Right kidney (tissue), 1 donor: Measurements from ENCODE around the gene SRF.
A peak's percentile ranks its signal among the peaks of the same experiment; 100 is the strongest.

Experiments used
- DNase-seq: peaks from one replicate; pipeline ENCODE4 v3.0.0-alpha.2; 2016

The SRF gene

DNA sequence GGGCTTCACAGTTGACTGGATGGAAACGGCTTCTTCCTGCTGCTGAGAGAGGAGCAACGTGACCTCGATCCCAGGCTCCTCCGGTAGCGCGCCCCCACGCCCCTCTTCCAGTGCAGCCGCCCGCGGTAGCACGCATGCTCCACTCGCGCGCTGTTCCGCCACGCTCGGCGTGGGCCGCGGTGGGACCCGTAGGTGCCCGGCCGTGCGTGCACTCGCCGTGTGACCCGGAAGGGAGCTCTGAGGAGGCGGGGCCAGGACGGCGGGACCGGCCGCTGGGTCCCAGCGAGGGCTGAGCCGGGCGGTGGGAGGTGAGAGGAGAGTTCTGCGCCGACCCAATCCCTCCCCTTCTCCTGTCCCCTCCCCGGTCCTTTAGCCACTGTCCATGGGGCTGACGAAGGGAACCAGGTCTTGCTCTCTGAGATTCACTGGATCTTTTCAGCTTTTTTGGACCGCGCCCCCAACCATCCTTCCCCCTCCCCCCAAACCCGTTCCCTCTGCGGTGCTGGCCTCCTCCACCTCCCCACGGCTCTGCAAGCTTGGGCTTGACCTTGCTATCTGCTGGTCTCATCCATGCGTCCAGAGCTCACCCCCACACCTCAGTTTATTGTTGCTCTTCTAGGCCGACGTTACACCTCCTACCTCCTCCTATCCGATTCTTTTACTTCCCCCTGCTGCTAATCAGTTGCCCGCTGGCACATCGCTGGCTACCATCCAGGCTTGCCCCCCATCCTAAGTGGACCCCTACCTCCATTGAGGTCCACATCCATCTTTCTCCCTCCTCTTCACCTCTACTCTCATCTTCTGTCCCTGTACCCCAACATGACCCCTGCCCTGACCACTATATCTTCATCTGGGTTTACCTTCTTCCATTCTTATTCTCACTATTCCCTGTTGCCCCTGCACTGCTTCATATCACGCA is 11.1 kb downstream of the SRF start, which contains the start of gene CUL9:
TSS of gene CUL9 (plus strand) at position 255 of the 919 bp plus-strand sequence. CDS start 2,115 bp downstream, outside the sequence.
- DNase-seq: peak; percentile 75

DNA sequence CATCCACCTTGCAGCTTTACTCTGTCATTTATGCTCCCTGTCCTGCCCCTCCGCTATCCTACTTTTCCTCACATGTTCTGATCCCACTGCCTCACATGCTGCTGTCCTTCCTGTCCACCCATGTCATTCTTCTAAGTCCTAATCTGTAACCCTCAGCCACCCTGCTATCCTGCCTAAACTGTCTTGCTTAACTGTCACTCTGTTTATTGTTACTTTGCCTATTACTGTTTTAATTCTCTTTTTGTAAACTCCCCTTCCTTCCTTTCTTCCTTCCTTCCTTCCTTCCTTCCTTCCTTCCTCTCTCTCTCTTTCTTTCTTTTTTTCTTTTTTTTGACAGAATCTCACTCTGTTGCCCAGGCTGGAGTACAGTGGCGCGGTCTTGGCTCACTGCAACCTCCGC is 12.4 kb downstream of the SRF start:
- DNase-seq: no peak

DNA sequence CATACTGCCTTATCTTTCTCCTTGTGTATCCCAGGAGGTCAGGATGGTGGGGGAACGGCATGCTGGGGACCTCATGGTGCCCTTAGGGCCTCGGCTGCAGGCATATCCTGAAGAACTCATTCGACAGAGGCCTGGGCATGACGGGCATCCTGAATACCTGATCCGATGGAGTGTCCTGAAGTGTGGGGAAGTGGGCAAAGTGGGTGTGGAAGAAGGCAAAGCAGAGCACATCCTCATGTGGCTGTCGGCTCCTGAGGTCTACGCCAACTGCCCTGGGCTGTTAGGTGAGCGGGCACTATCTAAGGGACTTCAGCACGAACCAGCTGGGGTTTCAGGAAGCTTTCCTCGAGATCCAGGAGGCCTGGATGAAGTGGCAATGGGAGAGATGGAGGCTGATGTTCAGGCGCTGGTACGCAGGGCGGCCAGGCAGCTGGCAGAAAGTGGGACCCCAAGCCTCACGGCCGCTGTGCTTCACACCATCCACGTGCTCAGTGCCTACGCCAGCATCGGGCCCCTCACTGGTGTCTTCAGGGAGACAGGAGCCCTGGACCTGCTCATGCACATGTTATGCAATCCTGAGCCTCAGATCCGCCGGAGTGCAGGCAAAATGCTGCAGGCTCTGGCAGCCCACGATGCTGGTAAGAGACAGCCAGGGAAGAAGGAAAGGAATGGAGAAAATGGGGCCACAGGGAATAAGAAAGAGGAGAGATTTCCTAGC is 13.4 kb downstream of the SRF start:
- DNase-seq: no peak

DNA sequence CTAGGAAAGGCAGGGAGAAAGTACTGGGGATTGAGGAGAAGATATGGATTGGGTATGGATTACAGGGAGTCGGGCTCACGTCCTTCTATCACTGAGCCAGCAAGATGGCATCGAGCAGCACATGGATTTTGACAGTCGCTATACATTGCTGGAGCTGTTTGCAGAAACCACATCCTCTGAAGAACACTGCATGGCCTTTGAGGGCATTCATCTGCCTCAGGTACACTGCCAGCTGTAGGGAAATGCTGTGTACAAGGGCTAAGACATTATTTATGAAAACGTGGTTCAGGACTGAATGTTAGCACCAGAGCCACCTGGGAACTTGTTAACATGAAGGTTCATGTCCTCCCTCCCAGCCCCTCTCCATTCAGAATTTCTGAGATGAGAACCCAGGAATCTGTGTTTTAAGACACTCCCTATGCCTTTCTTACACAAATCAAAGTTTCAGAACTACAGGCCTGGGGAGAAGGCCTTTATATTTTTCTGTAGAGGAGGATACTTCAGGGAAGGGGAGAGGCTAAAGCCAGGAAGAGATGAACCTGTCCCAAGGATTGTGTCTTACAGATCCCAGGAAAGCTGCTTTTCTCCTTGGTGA is 14.4 kb downstream of the SRF start:
- DNase-seq: no peak

DNA sequence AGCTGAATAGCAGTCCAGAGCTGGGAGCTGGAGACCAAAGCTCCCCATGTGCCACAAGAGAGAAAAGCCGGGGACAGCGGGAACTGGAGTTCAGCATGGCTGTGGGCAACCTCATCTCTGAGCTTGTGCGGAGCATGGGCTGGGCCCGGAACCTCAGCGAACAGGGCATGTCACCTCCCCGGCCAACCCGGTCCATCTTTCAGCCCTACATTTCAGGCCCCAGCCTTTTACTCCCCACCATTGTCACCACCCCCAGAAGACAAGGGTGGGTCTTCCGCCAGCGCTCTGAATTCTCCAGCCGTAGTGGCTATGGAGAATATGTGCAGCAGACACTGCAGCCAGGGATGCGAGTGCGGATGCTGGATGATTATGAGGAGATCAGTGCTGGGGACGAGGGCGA is 14.9 kb downstream of the SRF start:
- no peak for DNase-seq

DNA sequence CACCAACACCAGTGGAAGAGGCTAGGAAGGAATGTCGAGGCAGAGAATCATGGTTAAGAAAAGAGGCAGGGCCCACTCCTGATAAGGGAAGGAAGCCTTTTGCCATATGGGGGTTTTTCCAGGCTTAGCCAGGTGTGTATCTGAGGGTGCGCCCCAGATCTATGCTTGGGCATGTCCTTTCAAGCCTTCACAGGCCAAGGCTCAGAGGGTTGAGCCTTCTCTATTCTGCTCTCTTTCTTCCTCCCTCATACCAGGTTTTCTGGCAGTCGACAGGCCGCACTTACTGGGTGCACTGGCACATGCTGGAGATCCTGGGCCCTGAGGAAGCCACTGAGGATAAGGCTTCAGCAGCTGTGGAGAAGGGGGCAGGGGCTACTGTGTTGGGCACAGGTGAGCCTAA is 15.6 kb downstream of the SRF start:
- DNase-seq: no peak

DNA sequence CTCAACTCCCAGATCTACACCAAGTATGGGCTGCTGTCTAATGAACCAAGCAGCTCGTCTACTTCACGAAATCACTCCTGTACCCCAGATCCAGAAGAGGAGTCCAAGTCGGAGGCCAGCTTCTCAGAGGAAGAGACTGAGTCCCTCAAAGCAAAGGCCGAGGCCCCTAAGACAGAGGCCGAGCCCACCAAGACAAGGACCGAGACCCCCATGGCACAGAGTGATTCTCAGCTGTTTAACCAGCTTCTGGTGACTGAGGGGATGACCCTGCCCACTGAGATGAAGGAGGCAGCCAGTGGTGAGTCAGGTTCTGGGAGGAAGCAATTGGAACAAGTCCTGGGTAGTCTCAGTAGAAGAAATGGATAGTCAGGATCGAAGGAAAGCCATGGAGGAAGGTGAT is 16.8 kb downstream of the SRF start:
- DNase-seq: no peak

DNA sequence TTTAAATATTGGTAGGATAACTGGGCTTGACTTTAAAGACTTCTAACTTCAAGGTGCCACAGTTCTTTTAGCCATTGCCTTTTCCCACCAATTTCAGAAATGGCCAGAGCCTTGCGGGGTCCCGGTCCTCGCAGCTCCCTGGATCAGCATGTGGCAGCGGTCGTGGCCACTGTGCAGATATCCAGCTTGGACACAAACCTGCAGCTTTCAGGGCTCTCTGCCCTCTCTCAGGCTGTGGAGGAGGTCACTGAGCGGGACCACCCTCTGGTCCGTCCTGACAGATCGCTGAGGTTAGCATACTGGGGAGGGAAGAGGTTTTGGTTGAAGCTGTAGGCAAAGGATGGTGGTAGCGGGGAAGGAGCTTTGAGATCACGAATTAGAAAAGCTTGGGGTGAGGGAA is 17.4 kb downstream of the SRF start:
- DNase-seq: no peak

DNA sequence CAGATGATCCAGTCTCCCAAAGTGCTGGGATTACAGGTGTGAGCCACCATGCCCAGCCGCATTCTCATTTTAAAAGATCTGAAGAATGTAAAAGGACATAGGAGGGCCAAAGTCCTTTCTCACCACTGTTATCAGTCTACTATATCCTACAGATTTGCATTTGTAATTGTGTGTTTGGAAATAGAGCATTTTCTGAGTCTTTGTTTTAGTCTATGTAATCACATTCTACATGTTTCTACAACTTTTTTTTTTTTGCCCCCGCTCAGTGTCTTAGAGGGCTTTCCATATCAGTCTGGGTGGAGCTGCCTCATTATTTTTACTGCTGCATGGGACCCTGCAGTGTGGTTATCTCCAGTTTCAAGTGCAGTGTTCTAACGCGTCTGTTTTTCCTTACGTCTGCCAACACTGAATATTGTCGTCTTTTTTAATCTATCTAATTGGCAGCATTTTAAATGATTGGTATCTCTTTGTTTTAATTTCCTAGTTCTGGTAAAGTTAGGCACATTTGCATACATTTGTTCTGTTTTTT is 18.8 kb downstream of the SRF start:
- DNase-seq: no peak

DNA sequence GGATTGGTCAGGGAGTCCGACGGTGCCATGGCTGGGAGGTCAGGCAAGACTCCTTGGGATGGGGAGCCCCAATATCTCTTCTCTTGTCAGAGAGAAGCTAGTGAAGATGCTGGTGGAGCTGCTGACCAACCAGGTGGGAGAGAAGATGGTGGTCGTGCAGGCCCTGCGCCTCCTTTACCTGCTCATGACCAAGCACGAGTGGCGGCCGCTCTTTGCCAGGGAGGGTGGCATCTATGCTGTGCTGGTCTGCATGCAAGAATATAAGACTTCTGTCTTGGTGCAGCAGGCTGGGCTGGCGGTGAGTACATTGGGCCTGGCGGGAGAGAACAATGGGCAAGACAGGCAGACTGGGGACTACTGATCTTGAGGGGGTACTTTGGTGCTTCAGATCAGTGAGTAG is 21.8 kb downstream of the SRF start:
- DNase-seq: no peak

DNA sequence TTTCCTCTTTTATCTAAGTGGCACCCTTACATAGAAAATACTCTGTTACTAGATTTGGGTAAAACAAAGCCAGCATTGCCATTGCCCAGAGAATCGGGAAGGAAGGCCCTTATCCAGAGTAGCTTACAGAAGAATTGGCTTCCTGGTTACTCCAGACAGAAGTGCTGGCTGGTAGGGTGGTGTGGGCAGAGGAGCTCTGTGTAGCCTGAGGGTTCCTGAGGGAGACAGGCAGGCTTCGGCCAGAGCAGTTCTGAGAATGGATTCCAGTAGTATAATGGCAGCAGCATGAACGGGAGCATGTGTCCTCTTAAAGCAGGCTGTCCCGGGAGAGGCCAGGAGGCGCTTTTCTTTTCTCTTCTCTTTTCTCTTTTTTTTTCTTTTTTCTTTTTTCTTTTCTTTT is 22.9 kb downstream of the SRF start:
- DNase-seq: no peak

DNA sequence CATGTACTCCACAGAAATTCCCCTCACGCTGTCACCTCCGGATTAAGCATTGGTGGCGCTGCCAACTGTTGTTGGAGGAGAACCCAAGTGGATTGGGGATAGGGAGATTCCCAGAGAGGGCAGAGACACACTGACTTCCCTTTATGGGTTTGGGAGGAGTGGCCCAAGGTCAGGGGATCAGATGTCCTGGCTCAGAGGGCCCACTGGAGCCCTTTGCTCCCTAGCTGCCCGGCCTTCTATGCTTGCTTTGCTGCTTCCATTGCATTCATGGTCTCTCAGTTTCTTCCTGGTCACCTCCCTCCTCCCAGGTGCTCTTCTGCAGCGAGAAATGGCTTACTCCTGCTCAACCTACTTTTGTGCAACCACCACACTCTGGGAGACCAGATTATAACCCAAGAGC is 25.3 kb downstream of the SRF start:
- no peak for DNase-seq

DNA sequence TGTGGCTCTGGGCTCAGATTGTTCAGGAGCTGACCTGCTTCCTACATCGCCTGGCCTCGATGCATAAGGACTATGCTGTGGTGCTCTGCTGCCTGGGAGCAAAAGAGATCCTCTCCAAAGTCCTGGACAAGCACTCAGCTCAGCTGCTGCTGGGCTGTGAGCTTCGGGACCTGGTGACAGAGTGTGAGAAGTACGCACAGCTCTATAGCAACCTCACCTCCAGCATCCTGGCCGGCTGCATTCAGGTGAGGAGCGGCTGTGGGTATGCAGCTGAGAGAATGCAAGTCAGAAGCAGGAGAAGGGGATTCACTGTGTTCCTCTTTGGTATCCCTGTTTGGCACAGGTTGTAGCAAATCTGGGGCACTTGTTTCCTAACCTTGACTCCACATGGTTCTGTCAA is 28.8 kb downstream of the SRF start:
- no peak for DNase-seq

DNA sequence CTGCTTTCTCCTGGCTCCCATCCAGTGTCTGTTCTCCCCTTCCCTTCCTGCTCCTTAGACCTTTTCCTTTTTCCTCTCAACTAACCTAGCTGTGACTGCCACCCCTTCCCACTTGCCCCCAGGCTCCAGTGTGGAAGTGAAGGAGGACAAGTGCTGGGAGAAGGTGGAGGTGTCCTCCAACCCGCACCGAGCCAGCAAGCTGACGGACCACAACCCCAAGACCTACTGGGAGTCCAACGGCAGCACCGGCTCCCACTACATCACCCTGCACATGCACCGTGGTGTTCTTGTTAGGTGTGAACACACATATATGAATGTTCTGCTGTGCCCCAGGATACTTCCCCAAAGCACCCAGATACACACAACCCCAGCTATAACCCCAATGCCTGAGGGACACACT is 29.5 kb downstream of the SRF start:
- DNase-seq: no peak

DNA sequence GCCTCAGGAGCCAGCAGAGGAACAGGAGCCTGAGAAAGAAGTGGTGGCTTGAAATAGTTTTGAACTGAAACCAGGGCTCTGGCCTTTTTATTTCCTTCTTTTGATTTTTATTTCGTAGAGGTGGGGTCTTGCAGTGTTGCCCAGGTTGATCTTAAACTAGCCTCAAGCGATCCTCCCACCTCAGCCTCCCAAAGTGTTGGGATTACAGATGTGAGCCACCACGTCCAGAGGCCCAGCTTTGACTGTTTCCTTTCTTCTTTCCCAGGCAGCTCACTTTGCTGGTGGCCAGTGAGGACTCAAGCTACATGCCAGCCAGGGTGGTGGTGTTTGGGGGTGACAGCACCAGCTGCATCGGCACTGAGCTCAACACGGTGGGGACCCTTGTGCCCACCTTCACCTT is 31.4 kb downstream of the SRF start:
- no peak for DNase-seq

DNA sequence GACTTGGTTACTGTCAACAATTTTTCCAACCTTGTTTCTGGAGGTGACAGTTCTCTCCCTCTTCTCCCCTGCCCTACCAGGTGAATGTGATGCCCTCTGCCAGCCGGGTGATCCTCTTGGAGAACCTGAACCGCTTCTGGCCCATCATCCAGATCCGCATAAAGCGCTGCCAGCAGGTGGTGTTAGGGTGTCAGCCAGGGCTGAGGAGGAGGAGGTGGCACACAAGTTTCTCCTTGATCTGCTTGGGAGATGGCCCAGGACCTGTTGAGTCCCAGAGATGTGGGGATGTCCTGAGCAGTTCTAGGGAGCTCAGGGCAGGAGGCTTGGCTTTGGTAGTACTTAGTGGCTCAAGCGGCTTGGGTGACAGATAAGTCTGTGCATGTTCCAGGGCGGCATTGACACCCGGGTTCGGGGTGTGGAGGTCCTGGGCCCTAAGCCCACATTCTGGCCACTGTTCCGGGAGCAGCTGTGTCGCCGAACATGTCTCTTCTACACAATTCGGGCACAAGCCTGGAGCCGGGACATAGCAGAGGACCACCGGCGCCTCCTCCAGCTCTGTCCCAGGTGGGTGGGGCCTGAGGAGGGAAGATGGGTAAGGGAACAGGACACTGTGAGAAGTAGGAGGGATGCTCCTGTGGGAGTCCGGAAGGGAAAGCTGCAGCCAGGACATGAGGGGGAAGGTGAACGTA is 32.1 kb downstream of the SRF start:
- DNase-seq: no peak

DNA sequence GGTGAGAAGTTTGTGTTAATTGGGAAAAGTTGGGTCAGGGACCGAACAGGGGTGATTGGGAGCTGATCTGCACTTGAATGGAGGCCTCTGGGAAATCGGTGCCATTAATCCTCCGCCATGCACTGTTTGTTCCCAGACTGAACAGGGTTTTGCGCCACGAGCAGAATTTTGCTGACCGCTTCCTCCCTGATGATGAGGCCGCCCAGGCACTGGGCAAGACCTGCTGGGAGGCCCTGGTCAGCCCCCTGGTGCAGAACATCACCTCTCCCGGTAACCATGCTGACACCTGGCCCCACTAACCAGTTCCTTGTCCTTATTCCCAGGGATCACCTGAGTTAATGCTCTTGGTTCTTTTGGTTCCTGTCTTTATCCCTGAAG is 32.6 kb downstream of the SRF start:
- no peak for DNase-seq

DNA sequence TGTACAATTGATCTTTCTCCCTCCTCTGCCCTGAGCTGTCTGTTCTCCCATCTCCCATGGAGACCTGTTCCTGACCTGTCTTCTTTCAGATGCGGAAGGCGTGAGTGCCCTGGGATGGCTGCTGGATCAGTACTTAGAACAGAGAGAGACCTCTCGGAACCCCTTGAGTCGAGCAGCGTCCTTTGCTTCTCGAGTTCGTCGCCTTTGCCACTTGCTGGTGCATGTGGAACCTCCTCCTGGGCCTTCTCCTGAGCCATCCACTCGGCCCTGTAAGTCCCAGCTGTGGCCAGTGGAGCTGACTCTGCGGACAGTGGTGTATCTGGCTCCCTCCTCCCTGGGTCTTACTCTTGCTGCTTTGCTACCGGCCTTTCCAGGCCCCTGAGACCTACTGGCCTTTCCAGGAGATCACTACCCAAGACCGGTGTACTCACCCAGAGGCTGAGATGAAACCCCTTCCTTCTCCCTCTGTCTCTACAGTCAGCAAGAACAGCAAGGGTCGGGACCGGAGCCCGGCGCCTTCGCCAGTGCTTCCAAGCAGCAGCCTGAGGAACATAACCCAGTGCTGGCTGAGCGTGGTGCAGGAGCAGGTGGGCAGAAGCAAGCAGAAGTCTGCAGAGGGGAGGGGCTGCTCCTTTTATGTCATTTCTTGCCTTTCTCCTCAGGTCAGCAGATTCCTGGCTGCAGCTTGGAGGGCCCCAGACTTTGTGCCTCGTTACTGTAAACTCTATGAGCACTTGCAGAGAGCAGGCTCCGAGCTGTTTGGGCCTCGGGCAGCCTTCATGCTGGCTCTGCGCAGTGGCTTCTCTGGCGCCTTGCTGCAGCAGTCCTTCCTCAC is 33.4 kb downstream of the SRF start:
- DNase-seq: no peak

DNA sequence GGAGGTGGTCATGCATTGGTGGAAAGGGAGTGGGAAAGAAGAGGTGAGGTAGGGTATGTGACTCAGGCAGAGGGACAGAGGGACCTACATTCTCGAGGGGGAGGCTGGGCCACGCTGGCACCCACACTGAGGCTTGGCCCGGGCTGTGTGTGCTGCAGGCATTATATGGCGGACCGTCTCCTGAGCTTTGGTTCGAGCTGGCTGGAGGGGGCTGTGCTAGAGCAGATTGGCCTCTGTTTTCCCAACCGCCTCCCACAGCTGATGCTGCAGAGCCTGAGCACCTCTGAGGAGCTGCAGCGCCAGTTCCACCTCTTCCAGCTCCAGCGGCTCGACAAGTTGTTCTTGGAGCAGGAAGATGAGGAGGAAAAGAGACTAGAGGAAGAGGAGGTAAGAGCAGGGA is 34.8 kb downstream of the SRF start:
- no peak for DNase-seq

DNA sequence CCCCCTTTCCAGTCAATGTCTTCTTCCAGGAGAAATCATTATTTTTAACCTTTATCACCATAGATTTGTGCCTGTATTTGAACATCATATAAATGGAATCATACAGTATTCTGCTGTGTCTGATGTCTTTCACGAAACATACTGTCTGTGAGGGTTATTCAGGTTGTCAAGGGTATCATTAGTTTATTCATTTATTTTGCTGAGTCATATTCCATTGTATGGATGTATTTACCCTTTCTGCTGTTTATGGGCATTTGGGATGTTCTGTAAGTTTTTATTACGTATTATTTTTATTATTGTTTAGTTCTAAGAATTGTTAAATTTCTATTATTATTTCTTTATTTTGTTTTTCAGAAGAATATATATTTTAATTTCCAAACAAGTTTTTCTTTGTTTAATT is 36.2 kb downstream of the SRF start:
- DNase-seq: no peak

DNA sequence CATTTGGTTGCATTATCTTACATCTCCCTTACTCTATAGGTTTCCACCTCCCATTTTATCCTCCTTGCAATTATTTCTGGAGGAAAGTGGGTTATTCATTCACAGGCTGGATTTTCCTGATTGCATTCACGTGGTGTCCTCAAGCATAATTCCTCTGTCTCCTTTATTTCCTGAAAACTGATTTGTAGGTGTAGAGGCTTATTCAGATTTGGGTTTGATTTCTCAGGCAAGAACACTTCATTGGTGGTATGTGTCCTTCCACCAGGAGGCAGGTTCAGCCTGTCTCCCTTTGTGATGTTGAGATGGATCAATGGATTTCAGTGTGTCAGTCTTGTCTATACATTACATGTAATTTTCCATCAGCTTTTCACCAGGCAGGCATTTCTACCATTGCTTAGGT is 40.9 kb downstream of the SRF start:
- no peak for DNase-seq

DNA sequence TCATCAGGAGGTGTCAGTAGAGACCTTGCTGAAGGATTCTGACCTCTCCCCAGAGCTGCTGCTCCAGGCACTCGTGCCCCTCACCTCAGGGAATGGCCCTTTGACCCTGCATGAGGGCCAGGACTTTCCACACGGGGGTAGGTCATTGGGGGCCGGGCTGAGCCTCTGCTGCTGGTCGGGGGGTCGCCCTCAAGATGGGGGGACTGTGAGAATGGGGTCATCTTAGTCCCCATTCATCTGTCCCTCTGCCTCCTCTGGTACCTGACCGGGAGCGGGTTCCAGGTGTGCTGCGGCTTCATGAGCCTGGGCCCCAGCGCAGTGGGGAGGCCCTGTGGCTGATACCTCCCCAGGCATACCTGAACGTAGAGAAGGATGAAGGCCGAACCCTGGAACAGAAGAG is 42.4 kb downstream of the SRF start:
- DNase-seq: no peak
